H1 (cell line): Measurements from ENCODE around the gene COA1. TPM values are rescaled to one million over a fixed set of nuclear protein-coding genes. Genes with fewer than 3 reads are reported as not detected.

Source experiments
- CBX5 ChIP-seq: fragments of 300-800, 300-1000 bp; sonication (generic); IDR thresholded peaks from 2 replicates; pipeline ENCODE4 v1.7.1; 2016; ENCODE audit warnings: antibody characterized with exemption, low read length, low read depth
- RBBP5 ChIP-seq: IDR thresholded peaks from 2 replicates; pipeline ENCODE4 v1.7.1; 2012; ENCODE audit warnings: low read depth, mild to moderate bottlenecking, inconsistent platforms, low read length, moderate library complexity, borderline replicate concordance
- ZNF274 ChIP-seq: IDR thresholded peaks from 2 replicates; pipeline ENCODE4 v1.7.0; 2012; ENCODE audit warnings: low read length, borderline replicate concordance; ENCODE audit errors: extremely low read depth
- polyA plus RNA-seq, 7 experiments: library from polyadenylated mRNA; depleted of rRNA in 3 of 7; stranded (reverse) in 5 of 7; unstranded in 2 of 7; fragments of >200 nt in 5 of 7; fragments of 200-250 nt in 2 of 7; gene quantifications; 1 replicate in 5 of 7; 2 replicates in 1 of 7; 4 replicates in 1 of 7; pipeline versions ENCODE4 v1.2.1 to v1.2.3, GENCODE V29; 2011 to 2013; ENCODE audit warnings: missing spikeins in 2 of 7, mixed read lengths in 2 of 7
- total RNA-seq: library from RNA; stranded (reverse); fragmentation: NEBNext Ultra II Directional; extraction: Animal tissue kit (Norgen Biotek cat#: 25700); gene quantifications from 2 replicates; pipeline ENCODE4 v1.2.1, GENCODE V29; 2021
- TF ChIP-seq, protein P1 (sequence below): IDR thresholded peaks from 2 replicates; pipeline ENCODE4 v1.6.1; 2012; ENCODE audit warnings: low read length, inconsistent platforms
- TF ChIP-seq, protein P2 (sequence below), 3 experiments: IDR thresholded peaks; 1 replicate in 2 of 3; 2 replicates in 1 of 3; pipeline versions ENCODE4 v1.5.1 to v1.6.1; 2011; ENCODE audit warnings: low read length in 3 of 3, mild to moderate bottlenecking in 3 of 3, inconsistent platforms in 2 of 3, low read depth in 1 of 3, moderate library complexity in 1 of 3; ENCODE audit not compliant: insufficient read depth in 1 of 3; ENCODE audit errors: control extremely low read depth in 1 of 3
- TF ChIP-seq, protein P3 (sequence below): IDR thresholded peaks from 2 replicates; pipeline ENCODE4 v1.6.1; 2011; ENCODE audit warnings: low read depth, mild to moderate bottlenecking, low read length; ENCODE audit not compliant: insufficient read depth

The COA1 gene
- total and polyA plus RNA-seq, 2 of the 8 experiments (the other 6 are each of a cell fraction or from before 2014, with no cell fraction given): 98.6 to 143 TPM

DNA sequence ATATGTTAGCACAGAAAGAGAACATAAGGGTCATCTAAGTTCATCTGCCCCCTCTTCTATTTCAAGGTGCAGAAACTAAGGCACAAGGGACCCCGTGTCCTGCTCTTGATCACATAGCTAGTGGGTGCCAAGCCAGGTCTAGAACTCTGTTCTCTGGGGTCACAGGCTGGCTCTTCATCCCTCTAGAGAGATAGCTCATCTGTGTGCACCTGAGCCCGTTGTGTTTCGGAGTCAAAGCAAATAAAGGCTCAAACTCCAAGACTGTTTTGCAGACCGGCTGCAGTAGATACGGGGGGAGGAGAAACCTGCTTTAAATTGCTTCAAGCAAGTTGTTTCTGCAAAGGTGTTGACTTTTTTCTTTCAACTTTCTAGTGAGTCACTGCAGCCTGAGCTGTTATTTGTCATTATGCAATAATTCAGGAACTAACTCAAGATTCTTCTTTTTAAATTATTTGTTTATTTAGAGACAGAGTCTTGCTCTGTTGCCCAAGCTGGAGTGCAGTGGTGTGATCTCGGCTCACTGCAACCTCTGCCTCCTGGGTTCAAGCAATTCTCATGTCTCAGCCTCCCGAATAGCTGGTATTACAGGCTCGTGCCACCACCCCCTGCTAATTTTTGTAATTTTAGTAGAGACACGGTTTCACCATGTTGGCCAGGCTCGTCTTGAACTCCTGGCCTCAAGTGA is 35.6 kb upstream of the COA1 start (continued):
- TF ChIP-seq, protein P1, sequence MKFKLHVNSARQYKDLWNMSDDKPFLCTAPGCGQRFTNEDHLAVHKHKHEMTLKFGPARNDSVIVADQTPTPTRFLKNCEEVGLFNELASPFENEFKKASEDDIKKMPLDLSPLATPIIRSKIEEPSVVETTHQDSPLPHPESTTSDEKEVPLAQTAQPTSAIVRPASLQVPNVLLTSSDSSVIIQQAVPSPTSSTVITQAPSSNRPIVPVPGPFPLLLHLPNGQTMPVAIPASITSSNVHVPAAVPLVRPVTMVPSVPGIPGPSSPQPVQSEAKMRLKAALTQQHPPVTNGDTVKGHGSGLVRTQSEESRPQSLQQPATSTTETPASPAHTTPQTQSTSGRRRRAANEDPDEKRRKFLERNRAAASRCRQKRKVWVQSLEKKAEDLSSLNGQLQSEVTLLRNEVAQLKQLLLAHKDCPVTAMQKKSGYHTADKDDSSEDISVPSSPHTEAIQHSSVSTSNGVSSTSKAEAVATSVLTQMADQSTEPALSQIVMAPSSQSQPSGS: no peak
- TF ChIP-seq ZNF274 (no peak), CBX5 (no peak), RBBP5 (no peak)
- TF ChIP-seq, protein P2, sequence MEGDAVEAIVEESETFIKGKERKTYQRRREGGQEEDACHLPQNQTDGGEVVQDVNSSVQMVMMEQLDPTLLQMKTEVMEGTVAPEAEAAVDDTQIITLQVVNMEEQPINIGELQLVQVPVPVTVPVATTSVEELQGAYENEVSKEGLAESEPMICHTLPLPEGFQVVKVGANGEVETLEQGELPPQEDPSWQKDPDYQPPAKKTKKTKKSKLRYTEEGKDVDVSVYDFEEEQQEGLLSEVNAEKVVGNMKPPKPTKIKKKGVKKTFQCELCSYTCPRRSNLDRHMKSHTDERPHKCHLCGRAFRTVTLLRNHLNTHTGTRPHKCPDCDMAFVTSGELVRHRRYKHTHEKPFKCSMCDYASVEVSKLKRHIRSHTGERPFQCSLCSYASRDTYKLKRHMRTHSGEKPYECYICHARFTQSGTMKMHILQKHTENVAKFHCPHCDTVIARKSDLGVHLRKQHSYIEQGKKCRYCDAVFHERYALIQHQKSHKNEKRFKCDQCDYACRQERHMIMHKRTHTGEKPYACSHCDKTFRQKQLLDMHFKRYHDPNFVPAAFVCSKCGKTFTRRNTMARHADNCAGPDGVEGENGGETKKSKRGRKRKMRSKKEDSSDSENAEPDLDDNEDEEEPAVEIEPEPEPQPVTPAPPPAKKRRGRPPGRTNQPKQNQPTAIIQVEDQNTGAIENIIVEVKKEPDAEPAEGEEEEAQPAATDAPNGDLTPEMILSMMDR (IDR thresholded peaks at IDR 0.05; ENCODE audit: control extremely low read depth in 1 of 3, insufficient read depth in 1 of 3, low read depth in 1 of 3, low read length in 3 of 3): no peak
- TF ChIP-seq, protein P3, sequence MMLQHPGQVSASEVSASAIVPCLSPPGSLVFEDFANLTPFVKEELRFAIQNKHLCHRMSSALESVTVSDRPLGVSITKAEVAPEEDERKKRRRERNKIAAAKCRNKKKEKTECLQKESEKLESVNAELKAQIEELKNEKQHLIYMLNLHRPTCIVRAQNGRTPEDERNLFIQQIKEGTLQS: no peak
